IMR-90 (cell line): ENCODE measurements around the gene PLSCR3. TPM values are rescaled to one million over a fixed set of nuclear protein-coding genes. Genes with fewer than 3 reads are reported as not detected.
A peak's percentile ranks its signal among the peaks of the same experiment; 100 is the strongest.

Experiments
- ATAC-seq: fragments of 200-7000 bp; cut with Tn5 transposase; 2 replicates; pipeline ENCODE4 v1.9.1; 2020; ENCODE audit warnings: low read depth, mild to moderate bottlenecking, moderate library complexity
- BruUV-seq: library from RNA; stranded (reverse); fragments of 400-500 nt; replicated peaks from 2 replicates; lab custom pipeline; 2021; lab: Mats Ljungman, UMichigan
- CTCF ChIA-PET: fragments of 300-600 bp; formaldehyde crosslinking; extraction: SDS; loops from one replicate; lab custom pipeline; 2021; ENCODE audit warnings: antibody characterized with exemption; lab: Yijun Ruan, JAX
- POLR2A ChIA-PET: fragments of 300-600 bp; sonication (Branson Sonifier 250); formaldehyde crosslinking; loops from one replicate; lab custom pipeline; 2022; ENCODE audit warnings: antibody characterized with exemption; ENCODE audit not compliant: unreplicated experiment; lab: Charles Lee
- DNase-seq: peaks from one replicate; pipeline ENCODE4 v3.0.0; 2013
- H2AFZ ChIP-seq: replicated peaks from 2 replicates; pipeline ENCODE3; 2013; ENCODE audit warnings: low read length, mild to moderate bottlenecking; ENCODE audit not compliant: poor library complexity
- H2AK5ac ChIP-seq: 2 replicates; pipeline ENCODE4 v1.6.1; 2013; ENCODE audit warnings: low read depth, low read length, inconsistent platforms
- H2AK9ac ChIP-seq: replicated peaks from 2 replicates; pipeline ENCODE3; 2013; ENCODE audit warnings: mild to moderate bottlenecking, low read depth, low read length, moderate library complexity; ENCODE audit not compliant: poor library complexity
- H2BK120ac ChIP-seq: 2 replicates; pipeline ENCODE4 v1.6.1; 2013; ENCODE audit warnings: low read depth, low read length, inconsistent platforms
- H2BK15ac ChIP-seq: 3 replicates; pipeline ENCODE4 v1.6.1; 2013; ENCODE audit warnings: low read depth, low read length, inconsistent platforms
- H2BK20ac ChIP-seq: 2 replicates; pipeline ENCODE4 v1.6.1; 2013; ENCODE audit warnings: low read depth, mild to moderate bottlenecking, inconsistent platforms, low read length, moderate library complexity
- H2BK5ac ChIP-seq: 2 replicates; pipeline ENCODE4 v1.6.1; 2013; ENCODE audit warnings: mild to moderate bottlenecking, low read depth, low read length, inconsistent platforms; ENCODE audit not compliant: poor library complexity, severe bottlenecking
- H3K14ac ChIP-seq: replicated peaks from 2 replicates; pipeline ENCODE4 v1.6.1; 2013; ENCODE audit warnings: low read depth, low read length, inconsistent platforms
- H3K18ac ChIP-seq: 2 replicates; pipeline ENCODE4 v1.6.1; 2013; ENCODE audit warnings: low read depth, low read length, control low read depth
- H3K23ac ChIP-seq: 2 replicates; pipeline ENCODE4 v1.6.1; 2013; ENCODE audit warnings: low read depth, low read length, inconsistent platforms
- H3K27ac ChIP-seq: 2 replicates; pipeline ENCODE4 v1.5.1; 2013; ENCODE audit warnings: mild to moderate bottlenecking, control low read depth, low read length; ENCODE audit not compliant: insufficient read depth
- H3K27me3 ChIP-seq: 2 replicates; pipeline ENCODE4 v1.6.1; 2013; ENCODE audit warnings: low read length; ENCODE audit not compliant: control insufficient read depth, insufficient read depth
- H3K36me3 ChIP-seq: 2 replicates; pipeline ENCODE4 v1.6.1; 2013; ENCODE audit warnings: low read length, mixed read lengths; ENCODE audit not compliant: control insufficient read depth, insufficient read depth
- H3K4ac ChIP-seq: 2 replicates; pipeline ENCODE4 v1.6.1; 2013; ENCODE audit warnings: low read depth, low read length, inconsistent platforms
- H3K4me1 ChIP-seq: 2 replicates; pipeline ENCODE4 v1.6.1; 2013; ENCODE audit warnings: low read length, mixed read lengths; ENCODE audit not compliant: control insufficient read depth, insufficient read depth
- H3K4me2 ChIP-seq: 2 replicates; pipeline ENCODE4 v1.6.1; 2013; ENCODE audit warnings: low read depth, mild to moderate bottlenecking, control low read depth, low read length, moderate library complexity
- H3K4me3 ChIP-seq: 2 replicates; pipeline ENCODE4 v1.5.1; 2013; ENCODE audit warnings: low read depth, mild to moderate bottlenecking, control low read depth, low read length, moderate library complexity; ENCODE audit not compliant: insufficient read depth
- H3K56ac ChIP-seq: 2 replicates; pipeline ENCODE4 v1.6.1; 2013; ENCODE audit warnings: low read length, inconsistent platforms; ENCODE audit not compliant: insufficient read depth; ENCODE audit errors: extremely low read depth
- H3K79me1 ChIP-seq, 2 experiments: 2 replicates each; pipeline ENCODE4 v1.6.1; 2013; ENCODE audit warnings: low read length in 2 of 2, inconsistent platforms in 1 of 2, low read depth in 1 of 2
- H3K9ac ChIP-seq: 2 replicates; pipeline ENCODE4 v1.6.1; 2013; ENCODE audit warnings: low read depth, low read length, control low read depth
- H3K9me1 ChIP-seq: 2 replicates; pipeline ENCODE4 v1.6.1; 2013; ENCODE audit warnings: low read length, inconsistent platforms; ENCODE audit not compliant: insufficient read depth
- H3K9me3 ChIP-seq: 2 replicates; pipeline ENCODE4 v1.6.1; 2013; ENCODE audit warnings: low read length; ENCODE audit not compliant: control insufficient read depth, insufficient read depth
- H4K20me1 ChIP-seq: 2 replicates; pipeline ENCODE4 v1.6.1; 2013; ENCODE audit warnings: low read length, inconsistent platforms; ENCODE audit not compliant: insufficient read depth
- H4K5ac ChIP-seq: 2 replicates; pipeline ENCODE4 v1.6.1; 2013; ENCODE audit warnings: mild to moderate bottlenecking, low read depth, low read length, control low read depth
- H4K8ac ChIP-seq, 2 experiments: 2 replicates each; pipeline ENCODE4 v1.6.1; 2013; ENCODE audit warnings: low read depth in 2 of 2, low read length in 2 of 2, control low read depth in 1 of 2, inconsistent platforms in 1 of 2
- H4K91ac ChIP-seq: 2 replicates; pipeline ENCODE4 v1.6.1; 2013; ENCODE audit warnings: low read depth, low read length, inconsistent platforms; ENCODE audit not compliant: insufficient read depth
- CEBPB ChIP-seq: IDR thresholded peaks from 2 replicates; pipeline ENCODE4 v1.6.1; 2012; ENCODE audit warnings: low read depth, low read length, improper control_type of control experiment
- RFX5 ChIP-seq: IDR thresholded peaks from 2 replicates; pipeline ENCODE4 v1.8.0; 2012; ENCODE audit warnings: low read depth, mild to moderate bottlenecking, low read length, moderate library complexity
- WGBS, 2 experiments: methylation state at CpG; one replicate each; pipeline versions ENCODE4 v1.1.5 to v1.1.7; 2013; ENCODE audit warnings: missing lambda C conversion rate in 2 of 2; ENCODE audit not compliant: insufficient read length in 1 of 2; ENCODE audit errors: extremely low coverage in 2 of 2; 5-methylcytosine and 5-hydroxymethylcytosine counted together
- dilution Hi-C: fragments of 300-500 bp; cut with HindIII; formaldehyde crosslinking; loops from one replicate; pipeline ENCODE4 v1.14.3; 2018; ENCODE audit warnings: low sequenced_read_pairs; ENCODE audit not compliant: unreplicated experiment
- in situ Hi-C: fragments of 300-500 bp; cut with MboI; formaldehyde crosslinking; loops from 3 replicates; pipeline ENCODE4 v1.14.3; 2019; ENCODE audit warnings: low sequenced_read_pairs, inconsistent platforms, mixed read lengths
- intact Hi-C: fragments of 100-400 bp; cut with micrococcal nuclease; formaldehyde crosslinking; loops from 2 replicates; pipeline ENCODE4 v1.10.0; 2022
- polyA plus RNA-seq, 3 experiments: library from polyadenylated mRNA; depleted of rRNA; stranded (reverse); fragments of >200 nt; gene quantifications; 2 replicates each; pipeline ENCODE4 v1.2.3, GENCODE V29; 2012; ENCODE audit warnings: low replicate concordance in 1 of 3
- total RNA-seq: library from RNA; depleted of rRNA; stranded (reverse); fragments of >200 nt; gene quantifications from 2 replicates; pipeline ENCODE4 v1.2.3, GENCODE V29; 2012

PLSCR3 gene
- total and polyA plus RNA-seq, 2 of the 4 experiments (the other 2 are of a cell fraction), result 6.1 to 116 TPM

- H3K4me1 ChIP-seq, result no peaks in the 10 kb centered on the region
- 0 out of 2 replicates have a peak, but pooled peaks cover 3% of the 10 kb centered on the region for H3K9me1 ChIP-seq
- H3K27ac ChIP-seq, result no peak overlapping the region
- H3K9ac ChIP-seq, result no peak overlapping the region
- no peak overlapping the region for H2AFZ ChIP-seq
- POLR2A ChIA-PET, result no interaction called here
- H4K5ac ChIP-seq, result no peak overlapping the region
- no peak overlapping the region for H3K4me3 ChIP-seq
- H3K23ac ChIP-seq, result no peak overlapping the region
- WGBS, 2 experiments, result 93% methylated on average over 17 of the region's 29 CpGs; no CpG with 5 or more reads in 1 of the 2 experiments
- dilution Hi-C loops, result no loop called here
- intact Hi-C loops, result no loop called here
- H4K91ac ChIP-seq, result no peak overlapping the region
- H3K56ac ChIP-seq, result no peak overlapping the region
- no peaks in the 10 kb centered on the region for H3K9me3 ChIP-seq
- no peak overlapping the region for H4K8ac ChIP-seq
- no peak for DNase-seq
- TF ChIP-seq RFX5 (no peak), CEBPB (no peak)
- no peaks in the 10 kb centered on the region for H4K20me1 ChIP-seq
- H3K4me2 ChIP-seq, result no peak overlapping the region
- H3K27me3 ChIP-seq, result peaks cover 2% of the 10 kb centered on the region; the same call in 1 of the 2 replicates
- no peak for ATAC-seq
- H2BK20ac ChIP-seq, result no peak overlapping the region
- CTCF ChIA-PET, result interaction anchor here (1.1 kb wide), 1 partner anchor 9 kb away, joined by 3 read pairs; no protein-coding TSS in a partner anchor
- H2AK9ac ChIP-seq, result peak overlapping the region; percentile 72
- no peak overlapping the region for H3K18ac ChIP-seq
- no peak overlapping the region for H2BK120ac ChIP-seq
- no peak overlapping the region for H3K14ac ChIP-seq
- BruUV-seq, result no TSS peak
- no peak overlapping the region for H2BK15ac ChIP-seq
- no peak overlapping the region for H2BK5ac ChIP-seq
- in situ Hi-C loops, result no loop called here
- H3K36me3 ChIP-seq, result no peaks in the 10 kb centered on the region
- H3K79me1 ChIP-seq, result no peaks in the 10 kb centered on the region
- no peak overlapping the region for H2AK5ac ChIP-seq
- H3K4ac ChIP-seq, result no peak overlapping the region
These were observed 32.7 kb upstream of the PLSCR3 start for GRCh38 chr17:7426896-7427489.
